ENCODE data around the gene RBBP8NL.

RBBP8NL gene

DNA sequence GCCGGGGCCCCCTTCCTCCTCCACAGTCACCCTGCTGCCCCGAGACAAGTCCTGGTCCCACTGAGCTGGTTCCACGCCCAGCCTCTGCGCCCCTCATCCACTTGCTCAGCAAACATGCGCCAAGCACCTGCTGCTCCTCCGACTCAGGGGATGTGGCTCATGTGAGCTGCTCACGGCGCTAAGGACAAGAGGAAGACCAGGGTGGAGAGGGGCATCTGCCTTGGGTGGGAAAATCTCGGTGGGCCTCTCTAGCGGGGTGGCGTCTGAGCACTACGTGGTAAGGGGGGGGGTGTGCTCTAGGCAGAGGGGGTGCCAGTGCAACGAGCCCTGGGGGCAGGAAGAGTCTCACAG is 64.8 kb downstream of the RBBP8NL start:
- in situ Hi-C loops (cut with MboI; ENCODE audit: low sequenced_read_pairs, unreplicated experiment): no loop called here
- TF ChIP-seq, protein P1, sequence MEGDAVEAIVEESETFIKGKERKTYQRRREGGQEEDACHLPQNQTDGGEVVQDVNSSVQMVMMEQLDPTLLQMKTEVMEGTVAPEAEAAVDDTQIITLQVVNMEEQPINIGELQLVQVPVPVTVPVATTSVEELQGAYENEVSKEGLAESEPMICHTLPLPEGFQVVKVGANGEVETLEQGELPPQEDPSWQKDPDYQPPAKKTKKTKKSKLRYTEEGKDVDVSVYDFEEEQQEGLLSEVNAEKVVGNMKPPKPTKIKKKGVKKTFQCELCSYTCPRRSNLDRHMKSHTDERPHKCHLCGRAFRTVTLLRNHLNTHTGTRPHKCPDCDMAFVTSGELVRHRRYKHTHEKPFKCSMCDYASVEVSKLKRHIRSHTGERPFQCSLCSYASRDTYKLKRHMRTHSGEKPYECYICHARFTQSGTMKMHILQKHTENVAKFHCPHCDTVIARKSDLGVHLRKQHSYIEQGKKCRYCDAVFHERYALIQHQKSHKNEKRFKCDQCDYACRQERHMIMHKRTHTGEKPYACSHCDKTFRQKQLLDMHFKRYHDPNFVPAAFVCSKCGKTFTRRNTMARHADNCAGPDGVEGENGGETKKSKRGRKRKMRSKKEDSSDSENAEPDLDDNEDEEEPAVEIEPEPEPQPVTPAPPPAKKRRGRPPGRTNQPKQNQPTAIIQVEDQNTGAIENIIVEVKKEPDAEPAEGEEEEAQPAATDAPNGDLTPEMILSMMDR (IDR thresholded peaks at IDR 0.05; ENCODE audit: borderline replicate concordance, control extremely low read depth, extremely low read depth, insufficient read depth, missing control alignments): no peak
- no peak for DNase-seq (ENCODE audit: low spot score)

DNA sequence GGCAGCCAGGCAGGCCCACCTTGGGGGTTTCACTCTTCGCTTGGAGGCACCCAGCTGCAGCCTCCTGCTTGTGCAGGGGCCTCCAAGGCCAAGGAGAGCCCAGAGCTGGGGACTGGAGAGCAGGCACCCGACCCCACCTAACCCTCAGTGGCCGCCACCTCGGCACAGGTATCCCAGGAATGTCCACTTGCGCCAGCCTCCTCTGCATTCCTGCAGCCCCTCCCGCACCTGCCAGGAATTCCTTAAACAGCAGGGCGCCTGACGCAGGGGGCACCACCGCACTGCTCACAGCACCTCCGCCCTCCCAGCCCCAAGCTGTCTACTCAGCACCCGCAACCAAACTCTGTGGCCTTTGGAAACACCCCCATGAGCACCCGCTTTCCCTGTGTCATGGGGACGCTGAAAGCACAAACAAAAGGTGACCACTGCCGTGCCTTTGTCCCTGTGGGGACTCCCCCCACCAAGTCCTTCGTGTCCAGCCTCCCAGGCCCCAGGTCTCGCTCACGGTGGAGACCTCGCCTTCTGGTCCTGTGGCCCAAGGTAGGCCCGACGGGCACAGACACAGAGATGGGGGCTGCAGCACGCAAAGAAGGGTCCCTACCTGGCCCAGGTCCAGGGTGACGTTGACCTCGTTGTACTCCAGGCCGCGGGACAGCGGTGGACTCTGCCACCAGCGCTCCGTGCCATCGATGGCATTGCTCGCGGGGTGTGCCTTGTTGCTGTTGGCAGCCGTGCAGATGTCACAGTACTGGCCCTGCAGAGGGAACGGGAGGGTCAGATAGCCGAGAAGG is 65.3 kb downstream of the RBBP8NL start:
- TF ChIP-seq, protein P1 (IDR thresholded peaks at IDR 0.05; ENCODE audit: borderline replicate concordance, control extremely low read depth, extremely low read depth, insufficient read depth, missing control alignments): no peak
- DNase-seq (ENCODE audit: low spot score): no peak
- in situ Hi-C loops (cut with MboI; ENCODE audit: low sequenced_read_pairs, unreplicated experiment): no loop called here

DNA sequence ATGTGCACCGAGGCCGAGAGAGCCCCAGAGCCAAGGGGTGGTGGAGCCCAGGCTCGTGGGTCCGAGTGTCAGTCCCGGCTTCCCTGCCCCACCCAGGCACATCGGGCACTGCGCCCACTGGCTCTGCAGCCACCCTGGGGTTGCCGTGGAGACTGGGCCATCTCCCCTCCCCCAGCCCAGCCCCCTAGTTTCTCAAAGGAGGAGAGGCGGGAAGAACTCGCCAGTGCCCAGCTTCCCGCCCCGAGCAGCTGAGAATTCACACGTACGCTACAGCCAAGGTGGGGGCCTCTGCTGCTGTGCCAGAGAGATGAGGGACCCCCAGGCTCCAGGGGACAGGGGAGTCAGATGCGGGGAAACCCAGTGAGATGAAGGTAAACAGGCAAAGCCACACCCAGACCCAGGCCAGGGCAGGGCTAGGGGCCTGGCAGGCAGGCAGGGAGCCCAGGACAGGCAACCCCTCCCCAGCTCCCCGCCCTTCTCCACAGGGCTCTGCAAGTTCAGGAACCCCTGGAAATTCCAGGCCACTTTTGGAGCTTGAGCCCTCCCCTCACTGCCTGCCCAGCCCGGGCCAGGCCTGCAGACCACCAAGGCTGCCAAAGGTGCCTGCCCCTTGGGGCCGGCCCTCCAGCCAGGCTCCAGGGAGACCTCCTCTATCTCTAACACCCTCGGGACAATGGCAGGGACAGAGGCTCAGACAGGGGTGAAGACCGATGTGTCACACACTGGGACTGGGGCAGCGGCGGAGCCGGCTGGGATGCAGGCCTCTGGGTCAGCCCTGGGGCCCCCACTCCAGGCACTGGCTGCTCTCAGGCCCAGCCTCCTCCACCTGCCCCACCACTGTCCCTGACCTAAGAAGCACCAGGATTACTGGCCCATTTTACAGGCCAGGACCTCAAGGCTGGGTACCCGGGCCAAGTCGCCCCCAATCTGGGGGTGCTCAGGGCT is 66.2 kb downstream of the RBBP8NL start:
- in situ Hi-C loops (cut with MboI; ENCODE audit: low sequenced_read_pairs, unreplicated experiment): no loop called here
- no peak for DNase-seq (ENCODE audit: low spot score)
- TF ChIP-seq, protein P1 (IDR thresholded peaks at IDR 0.05; ENCODE audit: borderline replicate concordance, control extremely low read depth, extremely low read depth, insufficient read depth, missing control alignments): no peak
